ENCODE measurements around the gene EPS15. TPM values are rescaled to one million over a fixed set of nuclear protein-coding genes. Genes with fewer than 3 reads are reported as not detected.
A peak's percentile ranks its signal among the peaks of the same experiment; 100 is the strongest.
"Not testable (repeated sequence)": the region's sequence is repeated elsewhere in the genome, so short reads cannot be mapped to it uniquely, and the experiment has no call there.

EPS15 gene
- total RNA-seq, 2 donors from 2014 or later = 50.0 to 54.7 TPM

DNA sequence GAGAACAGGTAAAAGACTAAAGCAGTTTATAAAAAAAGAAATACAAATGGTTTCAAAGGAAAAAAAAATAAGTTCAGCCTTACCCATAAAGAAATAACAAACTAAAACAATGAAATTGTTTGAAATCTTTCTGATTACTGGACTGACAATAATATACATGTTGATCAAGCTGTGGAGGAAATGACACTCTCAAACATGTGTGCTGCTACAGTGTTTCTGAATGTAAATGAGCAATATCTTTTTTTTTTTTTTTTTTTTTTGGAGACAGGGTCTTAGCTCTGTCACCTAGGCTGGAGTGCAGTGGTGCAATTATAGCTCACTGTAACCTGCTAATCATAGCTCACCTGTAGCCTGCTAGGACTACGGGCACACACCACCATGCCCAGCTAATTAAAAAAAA is 6.5 kb downstream of the EPS15 start:
- TF ChIP-seq CTCF (IDR thresholded peaks at IDR 0.05) = no peak
- Histone ChIP-seq H3K27me3 (no peaks in the 10 kb centered on the region), H3K36me3 (no peaks in the 10 kb centered on the region), H3K27ac (no peak overlapping the region), H3K9me3 (no peaks in the 10 kb centered on the region), H3K4me1 (peaks cover 0 to 61% of the 10 kb centered on the region in 2 donors), H3K4me3 (no peak overlapping the region)
- DNase-seq (ENCODE audit: low spot score) = no peak

- no peaks in the 10 kb centered on the region for H3K9me3 ChIP-seq
- no peak for DNase-seq (ENCODE audit: low spot score)
- no peak overlapping the region for H3K4me3 ChIP-seq
- peaks cover 0 to 59% of the 10 kb centered on the region in 2 donors for H3K4me1 ChIP-seq
- no peaks in the 10 kb centered on the region for H3K36me3 ChIP-seq
- H3K27ac ChIP-seq = no peak overlapping the region
- H3K27me3 ChIP-seq = no peaks in the 10 kb centered on the region
- no peak for TF ChIP-seq CTCF (IDR thresholded peaks at IDR 0.05)
Measured at GRCh38 chr1:51512120-51512519, 6.9 kb downstream of the EPS15 start.

GRCh38 chr1:51509773-51510172 is 9.3 kb downstream of the EPS15 start:
- no peak overlapping the region for H3K4me3 ChIP-seq
- no peaks in the 10 kb centered on the region for H3K9me3 ChIP-seq
- H3K27me3 ChIP-seq = no peaks in the 10 kb centered on the region
- DNase-seq (ENCODE audit: low spot score) = no peak
- no peaks in the 10 kb centered on the region for H3K36me3 ChIP-seq
- H3K4me1 ChIP-seq = peaks cover 0 to 47% of the 10 kb centered on the region in 2 donors
- H3K27ac ChIP-seq = no peak overlapping the region
- TF ChIP-seq CTCF (IDR thresholded peaks at IDR 0.05) = no peak

GRCh38 chr1:51506537-51506936 is 12.5 kb downstream of the EPS15 start:
- no peak for TF ChIP-seq CTCF (IDR thresholded peaks at IDR 0.05)
- Histone ChIP-seq H3K4me3 (peak overlapping the region in 1 of 2 donors; percentile 16), H3K27me3 (no peaks in the 10 kb centered on the region), H3K27ac (peak overlapping the region in 1 of 2 donors; percentile 2), H3K36me3 (peaks cover 5% of the 10 kb centered on the region), H3K4me1 (peaks cover 0 to 28% of the 10 kb centered on the region in 2 donors), H3K9me3 (no peaks in the 10 kb centered on the region)
- DNase-seq (ENCODE audit: low spot score) = no peak

DNA sequence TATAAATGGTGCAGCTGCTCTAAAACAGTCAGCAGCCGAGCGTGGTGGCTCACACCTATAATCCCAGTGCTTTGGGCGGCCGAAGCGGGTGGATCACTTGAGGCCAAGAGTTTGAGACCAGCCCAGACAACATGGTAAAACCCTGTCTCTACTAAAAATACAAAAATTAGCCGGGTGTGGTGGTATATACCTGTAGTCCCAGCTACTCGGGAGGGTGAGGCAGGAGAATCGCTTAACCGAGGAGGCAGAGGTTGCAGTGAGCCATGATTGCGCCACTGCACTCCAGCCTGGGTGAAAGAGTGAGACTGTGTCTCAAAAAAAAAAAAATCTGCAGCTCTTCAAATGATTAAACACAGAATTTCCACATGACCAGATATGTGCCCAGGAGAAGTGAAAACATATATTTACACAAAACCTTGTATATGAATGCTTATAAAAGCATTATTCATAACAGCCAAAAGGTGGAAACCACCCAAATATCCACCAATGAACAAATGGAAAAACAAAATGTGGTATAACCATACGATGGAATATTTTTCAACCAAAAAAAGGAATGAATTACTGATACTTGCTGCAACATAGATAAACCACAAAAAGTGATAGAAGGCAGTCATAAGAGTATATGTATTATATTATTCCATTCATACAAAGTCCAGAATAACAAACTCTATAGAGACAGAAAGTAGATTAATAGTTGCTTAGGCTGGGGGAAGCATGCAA is 14.1 kb downstream of the EPS15 start:
- no peak overlapping the region for H3K4me3 ChIP-seq
- H3K9me3 ChIP-seq = no peaks in the 10 kb centered on the region
- H3K27me3 ChIP-seq = no peaks in the 10 kb centered on the region
- peaks cover 5% of the 10 kb centered on the region for H3K36me3 ChIP-seq
- no peak for TF ChIP-seq CTCF (IDR thresholded peaks at IDR 0.05)
- H3K27ac ChIP-seq = no peak overlapping the region
- H3K4me1 ChIP-seq = peaks cover 0 to 24% of the 10 kb centered on the region in 2 donors
- no peak for DNase-seq (ENCODE audit: low spot score)

GRCh38 chr1:51501218-51501630 is 17.8 kb downstream of the EPS15 start:
- not testable (repeated sequence) for H3K4me3 ChIP-seq; H3K27me3 ChIP-seq; DNase-seq (ENCODE audit: low spot score); H3K36me3 ChIP-seq; H3K4me1 ChIP-seq; H3K9me3 ChIP-seq; H3K27ac ChIP-seq

All from right atrium auricular region (tissue), 2 donors.